ENCODE data around the gene SPOCK3. TPM values are rescaled to one million over a fixed set of nuclear protein-coding genes. Genes with fewer than 3 reads are reported as not detected.

The SPOCK3 gene
- total RNA-seq, 2 experiments from 2014 or later: not detected

DNA sequence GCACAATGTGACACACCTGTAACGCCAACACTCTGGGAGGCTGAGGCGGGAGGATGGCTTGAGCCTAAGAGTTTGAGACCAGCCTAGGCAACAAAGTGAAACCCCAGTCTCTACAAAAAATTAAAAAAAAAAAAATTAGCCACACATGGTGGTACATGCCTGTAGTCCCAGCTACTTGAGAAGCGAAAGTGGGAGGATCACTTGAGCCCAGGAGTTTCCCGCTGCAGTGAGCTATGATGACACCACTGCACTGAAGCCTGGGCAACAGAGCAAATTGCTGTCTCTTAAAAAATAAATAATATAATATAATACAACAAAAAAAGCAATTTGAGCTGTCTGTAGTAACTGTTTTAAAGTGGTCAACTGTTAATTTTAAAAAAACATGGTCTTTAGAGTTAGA lies 13.2 kb downstream of the SPOCK3 start:
- CTCF ChIA-PET: no interaction called here
- intact Hi-C loops (cut with micrococcal nuclease): no loop called here
- H3K9me3 Mint-ChIP-seq: no peaks in the 10 kb centered on the region
- H3K4me3 Mint-ChIP-seq: no peak overlapping the region
- H3K4me1 Mint-ChIP-seq (ENCODE audit: low read depth): no peaks in the 10 kb centered on the region
- H3K27ac Mint-ChIP-seq: no peak overlapping the region
- no peak for DNase-seq
- H3K36me3 Mint-ChIP-seq (ENCODE audit: low read depth): no peaks in the 10 kb centered on the region
- H3K27me3 Mint-ChIP-seq (ENCODE audit: low read depth): no peaks in the 10 kb centered on the region

DNA sequence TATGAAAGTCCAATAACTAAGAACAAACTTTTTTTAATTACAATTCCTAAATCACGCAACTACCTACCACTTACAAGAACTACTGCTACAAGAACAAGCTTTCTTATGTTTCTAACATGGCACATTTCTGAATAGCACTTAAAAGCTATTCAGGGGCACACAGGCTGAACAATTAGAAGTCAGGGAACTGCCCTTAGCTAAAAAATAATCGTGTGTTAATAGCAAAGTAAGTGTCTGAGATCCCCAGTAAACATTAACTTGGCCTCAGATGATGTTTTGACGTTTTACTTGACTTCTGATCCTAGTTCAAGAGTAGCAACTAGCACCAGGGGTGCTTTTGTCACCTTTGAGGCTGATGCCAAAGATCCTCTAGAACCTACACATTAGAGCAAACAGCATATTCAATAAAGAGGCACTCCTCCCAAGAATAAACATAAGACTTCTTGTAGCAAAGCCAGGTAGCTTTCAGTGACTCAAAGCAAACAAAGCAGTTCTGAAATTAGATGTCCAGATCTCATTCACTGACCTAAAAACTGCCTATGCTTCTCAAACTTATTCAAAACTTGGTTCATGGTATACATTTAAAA lies 16.2 kb downstream of the SPOCK3 start:
- Mint-ChIP-seq H3K27ac (no peak overlapping the region), H3K9me3 (no peaks in the 10 kb centered on the region), H3K4me3 (no peak overlapping the region), H3K36me3 (ENCODE audit: low read depth) (no peaks in the 10 kb centered on the region), H3K27me3 (ENCODE audit: low read depth) (no peaks in the 10 kb centered on the region), H3K4me1 (ENCODE audit: low read depth) (no peaks in the 10 kb centered on the region)
- CTCF ChIA-PET: no interaction called here
- DNase-seq: no peak
- intact Hi-C loops (cut with micrococcal nuclease): no loop called here

- DNase-seq: no peak
- H3K27me3 Mint-ChIP-seq (ENCODE audit: low read depth): no peaks in the 10 kb centered on the region
- no peaks in the 10 kb centered on the region for H3K9me3 Mint-ChIP-seq
- CTCF ChIA-PET: no interaction called here
- no peaks in the 10 kb centered on the region for H3K4me1 Mint-ChIP-seq (ENCODE audit: low read depth)
- H3K36me3 Mint-ChIP-seq (ENCODE audit: low read depth): no peaks in the 10 kb centered on the region
- H3K27ac Mint-ChIP-seq: no peak overlapping the region
- H3K4me3 Mint-ChIP-seq: no peak overlapping the region
- intact Hi-C loops (cut with micrococcal nuclease): no loop called here
Measured at GRCh38 chr4:167216783-167217182, 17.5 kb downstream of the SPOCK3 start.

- no peaks in the 10 kb centered on the region for H3K27me3 Mint-ChIP-seq (ENCODE audit: low read depth)
- no peaks in the 10 kb centered on the region for H3K9me3 Mint-ChIP-seq
- no peak for DNase-seq
- no peak overlapping the region for H3K4me3 Mint-ChIP-seq
- CTCF ChIA-PET: no interaction called here
- H3K36me3 Mint-ChIP-seq (ENCODE audit: low read depth): no peaks in the 10 kb centered on the region
- H3K27ac Mint-ChIP-seq: no peak overlapping the region
- no peaks in the 10 kb centered on the region for H3K4me1 Mint-ChIP-seq (ENCODE audit: low read depth)
- intact Hi-C loops (cut with micrococcal nuclease): no loop called here
Measured at GRCh38 chr4:167210166-167210565, 24.1 kb downstream of the SPOCK3 start.

- CTCF ChIA-PET: interaction anchor here (0.5 kb wide), 1 partner anchor 339 kb away, joined by 3 read pairs; no protein-coding TSS in a partner anchor
- H3K9me3 Mint-ChIP-seq: peaks cover 9% of the 10 kb centered on the region
- H3K4me1 Mint-ChIP-seq (ENCODE audit: low read depth): no peaks in the 10 kb centered on the region
- H3K4me3 Mint-ChIP-seq: no peak overlapping the region
- no peaks in the 10 kb centered on the region for H3K27me3 Mint-ChIP-seq (ENCODE audit: low read depth)
- no peak overlapping the region for H3K27ac Mint-ChIP-seq
- no peaks in the 10 kb centered on the region for H3K36me3 Mint-ChIP-seq (ENCODE audit: low read depth)
- no peak for DNase-seq
- intact Hi-C loops (cut with micrococcal nuclease): no loop called here
Measured at GRCh38 chr4:167196344-167197012, 37.8 kb downstream of the SPOCK3 start.

DNA sequence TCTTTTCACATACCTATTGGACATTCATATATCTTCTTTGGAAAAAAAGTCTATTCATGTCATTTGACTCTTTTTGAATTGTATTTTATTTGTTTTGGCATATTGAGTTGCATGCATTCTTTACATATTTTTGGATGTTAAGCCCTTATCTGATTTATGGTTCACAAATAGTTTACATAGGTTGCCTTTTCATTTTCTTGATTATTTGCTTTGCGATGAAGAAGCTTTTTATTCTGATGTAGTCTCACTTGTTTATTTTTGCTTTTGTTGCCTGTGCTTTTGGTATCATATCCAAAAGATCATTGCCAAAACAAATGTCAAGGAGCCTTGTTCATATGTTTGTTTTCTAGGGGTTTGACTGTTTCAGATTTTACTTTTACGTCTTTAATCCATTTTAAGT lies 43.9 kb downstream of the SPOCK3 start:
- Mint-ChIP-seq H3K27me3 (ENCODE audit: low read depth) (no peaks in the 10 kb centered on the region), H3K4me3 (no peak overlapping the region), H3K9me3 (peaks cover 9% of the 10 kb centered on the region), H3K27ac (no peak overlapping the region), H3K4me1 (ENCODE audit: low read depth) (no peaks in the 10 kb centered on the region), H3K36me3 (ENCODE audit: low read depth) (no peaks in the 10 kb centered on the region)
- no peak for DNase-seq
- intact Hi-C loops (cut with micrococcal nuclease): no loop called here
- CTCF ChIA-PET: no interaction called here

GRCh38 chr4:167185465-167185864 lies 48.8 kb downstream of the SPOCK3 start:
- CTCF ChIA-PET: no interaction called here
- Mint-ChIP-seq H3K27ac (no peak overlapping the region), H3K9me3 (peaks cover 2% of the 10 kb centered on the region), H3K4me3 (no peak overlapping the region), H3K27me3 (ENCODE audit: low read depth) (no peaks in the 10 kb centered on the region), H3K36me3 (ENCODE audit: low read depth) (no peaks in the 10 kb centered on the region), H3K4me1 (ENCODE audit: low read depth) (no peaks in the 10 kb centered on the region)
- intact Hi-C loops (cut with micrococcal nuclease): no loop called here
- no peak for DNase-seq

GRCh38 chr4:167183036-167183435 lies 51.3 kb downstream of the SPOCK3 start:
- Mint-ChIP-seq H3K36me3 (ENCODE audit: low read depth) (no peaks in the 10 kb centered on the region), H3K27ac (no peak overlapping the region), H3K4me3 (no peak overlapping the region), H3K4me1 (ENCODE audit: low read depth) (no peaks in the 10 kb centered on the region), H3K9me3 (peaks cover 2% of the 10 kb centered on the region), H3K27me3 (ENCODE audit: low read depth) (no peaks in the 10 kb centered on the region)
- DNase-seq: no peak
- intact Hi-C loops (cut with micrococcal nuclease): no loop called here
- CTCF ChIA-PET: no interaction called here

- Mint-ChIP-seq H3K27me3 (ENCODE audit: low read depth) (no peaks in the 10 kb centered on the region), H3K27ac (no peak overlapping the region), H3K9me3 (no peaks in the 10 kb centered on the region), H3K4me3 (no peak overlapping the region), H3K36me3 (ENCODE audit: low read depth) (no peaks in the 10 kb centered on the region), H3K4me1 (ENCODE audit: low read depth) (no peaks in the 10 kb centered on the region)
- intact Hi-C loops (cut with micrococcal nuclease): no loop called here
- no peak for DNase-seq
- CTCF ChIA-PET: no interaction called here
Measured at GRCh38 chr4:167177925-167178324, 56.4 kb downstream of the SPOCK3 start.

DNA sequence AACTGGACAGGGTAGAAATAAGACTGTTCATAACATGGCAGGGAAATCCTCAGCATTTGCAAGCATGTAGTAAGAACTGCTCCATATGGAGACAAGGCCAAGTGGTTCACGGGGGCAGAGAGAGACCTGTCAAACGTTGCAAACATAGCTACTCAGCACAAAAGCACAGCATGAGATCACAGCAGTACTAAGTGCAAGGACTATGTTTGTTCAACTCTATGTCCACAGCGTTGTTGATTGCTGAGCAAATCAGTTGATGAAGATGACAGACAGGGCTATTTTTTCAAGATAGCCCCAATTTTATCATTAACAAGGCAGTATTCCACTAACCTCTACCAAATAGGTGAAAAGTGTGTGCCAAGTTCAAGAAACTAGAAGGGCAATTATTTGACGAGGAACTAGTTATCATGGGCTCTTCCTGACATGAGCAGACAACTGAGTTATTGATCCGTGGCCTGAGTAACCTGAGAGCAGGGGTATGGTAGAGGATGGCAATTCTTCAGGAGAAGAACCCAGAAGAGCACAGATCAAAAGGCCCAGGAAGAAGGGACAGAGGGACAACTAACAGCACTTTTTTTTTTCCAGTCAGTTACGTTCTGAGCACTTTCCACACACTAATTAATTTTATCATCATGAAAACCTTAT lies 57.4 kb downstream of the SPOCK3 start:
- Mint-ChIP-seq H3K27me3 (ENCODE audit: low read depth) (no peaks in the 10 kb centered on the region), H3K4me3 (no peak overlapping the region), H3K36me3 (ENCODE audit: low read depth) (no peaks in the 10 kb centered on the region), H3K9me3 (no peaks in the 10 kb centered on the region), H3K27ac (no peak overlapping the region), H3K4me1 (ENCODE audit: low read depth) (no peaks in the 10 kb centered on the region)
- intact Hi-C loops (cut with micrococcal nuclease): no loop called here
- CTCF ChIA-PET: interaction anchor here (0.6 kb wide), 1 partner anchor 873 kb away, joined by 3 read pairs; no protein-coding TSS in a partner anchor
- no peak for DNase-seq

GRCh38 chr4:167171928-167172327 lies 62.4 kb downstream of the SPOCK3 start:
- H3K27me3 Mint-ChIP-seq (ENCODE audit: low read depth): no peaks in the 10 kb centered on the region
- no peaks in the 10 kb centered on the region for H3K36me3 Mint-ChIP-seq (ENCODE audit: low read depth)
- H3K4me1 Mint-ChIP-seq (ENCODE audit: low read depth): no peaks in the 10 kb centered on the region
- H3K4me3 Mint-ChIP-seq: no peak overlapping the region
- CTCF ChIA-PET: no interaction called here
- H3K9me3 Mint-ChIP-seq: peaks cover under 1% of the 10 kb centered on the region
- no peak for DNase-seq
- no peak overlapping the region for H3K27ac Mint-ChIP-seq
- intact Hi-C loops (cut with micrococcal nuclease): no loop called here

GRCh38 chr4:167168611-167169010 lies 65.7 kb downstream of the SPOCK3 start:
- Mint-ChIP-seq H3K9me3 (peaks cover 1% of the 10 kb centered on the region), H3K4me1 (ENCODE audit: low read depth) (no peaks in the 10 kb centered on the region), H3K27me3 (ENCODE audit: low read depth) (no peaks in the 10 kb centered on the region), H3K4me3 (no peak overlapping the region), H3K27ac (no peak overlapping the region), H3K36me3 (ENCODE audit: low read depth) (no peaks in the 10 kb centered on the region)
- CTCF ChIA-PET: no interaction called here
- intact Hi-C loops (cut with micrococcal nuclease): no loop called here
- no peak for DNase-seq

DNA sequence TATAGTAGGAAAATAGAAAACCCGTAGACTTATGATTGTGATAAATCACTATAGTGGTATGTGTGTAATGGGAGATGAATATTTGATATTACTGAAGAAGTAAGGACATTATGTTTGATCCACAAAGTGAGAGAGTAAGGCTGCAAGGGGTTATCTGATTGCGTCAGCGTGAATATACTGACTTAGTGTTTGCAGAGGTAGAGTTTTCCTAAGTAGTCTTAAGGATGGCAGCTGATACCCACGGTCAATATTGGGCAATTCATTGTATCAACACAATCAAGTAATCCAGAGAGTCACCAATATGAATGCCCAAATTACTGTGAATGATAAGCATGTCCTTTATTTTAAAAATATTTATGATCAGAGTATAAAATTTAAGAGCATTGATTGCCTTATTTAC lies 83.7 kb downstream of the SPOCK3 start:
- H3K9me3 Mint-ChIP-seq: peaks cover 8% of the 10 kb centered on the region
- H3K4me3 Mint-ChIP-seq: no peak overlapping the region
- H3K36me3 Mint-ChIP-seq (ENCODE audit: low read depth): no peaks in the 10 kb centered on the region
- DNase-seq: no peak
- no peak overlapping the region for H3K27ac Mint-ChIP-seq
- intact Hi-C loops (cut with micrococcal nuclease): no loop called here
- H3K4me1 Mint-ChIP-seq (ENCODE audit: low read depth): no peaks in the 10 kb centered on the region
- CTCF ChIA-PET: interaction anchor here (0.7 kb wide), 1 partner anchor 155 kb away, joined by 3 read pairs; no protein-coding TSS in a partner anchor
- H3K27me3 Mint-ChIP-seq (ENCODE audit: low read depth): no peaks in the 10 kb centered on the region

All from activated naive CD4-positive, alpha-beta T cell treated with anti-CD3 and anti-CD28 coated beads for 36 hours (primary cell).